Smooth muscle cell of trachea (primary cell): Measurements from ENCODE around the gene C16orf54. TPM values are rescaled to one million over a fixed set of nuclear protein-coding genes. Genes with fewer than 3 reads are reported as not detected.

Experiments used
- total RNA-seq: library from RNA; depleted of rRNA; stranded (reverse); fragments of >200 nt; gene quantifications from 2 replicates; pipeline ENCODE4 v1.2.1, GENCODE V29; 2014

The C16orf54 gene, protein sequence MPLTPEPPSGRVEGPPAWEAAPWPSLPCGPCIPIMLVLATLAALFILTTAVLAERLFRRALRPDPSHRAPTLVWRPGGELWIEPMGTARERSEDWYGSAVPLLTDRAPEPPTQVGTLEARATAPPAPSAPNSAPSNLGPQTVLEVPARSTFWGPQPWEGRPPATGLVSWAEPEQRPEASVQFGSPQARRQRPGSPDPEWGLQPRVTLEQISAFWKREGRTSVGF
- total RNA-seq: not detected in 2 replicates

DNA sequence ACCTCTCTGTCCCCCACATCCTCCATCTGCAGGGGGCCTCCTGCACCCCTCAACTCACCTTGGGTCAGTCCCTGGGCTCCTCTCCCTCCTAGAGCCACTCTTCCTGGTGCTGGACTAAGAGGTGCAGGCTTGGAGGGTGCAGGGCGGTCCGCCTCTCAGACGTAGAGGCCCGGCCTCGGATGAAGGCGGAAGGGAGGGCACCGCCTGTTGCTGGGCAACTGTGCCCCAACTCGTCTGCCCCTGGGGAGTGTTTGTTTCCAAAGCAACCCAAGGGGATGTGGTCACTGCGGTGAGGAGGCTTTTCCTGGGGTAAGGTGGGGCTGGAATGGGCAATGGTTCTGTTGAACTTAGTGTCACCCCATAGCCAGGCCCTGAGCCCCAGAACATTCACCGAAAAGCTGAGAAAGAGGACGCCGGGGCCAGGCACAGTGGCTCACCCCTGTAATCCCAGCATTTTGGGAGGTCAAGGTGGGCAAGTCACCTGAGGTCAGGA is at the start of gene C16orf54:
TSS of gene C16orf54 (minus strand) at position 138 of the 493 bp plus-strand sequence. CDS start 1,039 bp downstream, outside the sequence.

DNA sequence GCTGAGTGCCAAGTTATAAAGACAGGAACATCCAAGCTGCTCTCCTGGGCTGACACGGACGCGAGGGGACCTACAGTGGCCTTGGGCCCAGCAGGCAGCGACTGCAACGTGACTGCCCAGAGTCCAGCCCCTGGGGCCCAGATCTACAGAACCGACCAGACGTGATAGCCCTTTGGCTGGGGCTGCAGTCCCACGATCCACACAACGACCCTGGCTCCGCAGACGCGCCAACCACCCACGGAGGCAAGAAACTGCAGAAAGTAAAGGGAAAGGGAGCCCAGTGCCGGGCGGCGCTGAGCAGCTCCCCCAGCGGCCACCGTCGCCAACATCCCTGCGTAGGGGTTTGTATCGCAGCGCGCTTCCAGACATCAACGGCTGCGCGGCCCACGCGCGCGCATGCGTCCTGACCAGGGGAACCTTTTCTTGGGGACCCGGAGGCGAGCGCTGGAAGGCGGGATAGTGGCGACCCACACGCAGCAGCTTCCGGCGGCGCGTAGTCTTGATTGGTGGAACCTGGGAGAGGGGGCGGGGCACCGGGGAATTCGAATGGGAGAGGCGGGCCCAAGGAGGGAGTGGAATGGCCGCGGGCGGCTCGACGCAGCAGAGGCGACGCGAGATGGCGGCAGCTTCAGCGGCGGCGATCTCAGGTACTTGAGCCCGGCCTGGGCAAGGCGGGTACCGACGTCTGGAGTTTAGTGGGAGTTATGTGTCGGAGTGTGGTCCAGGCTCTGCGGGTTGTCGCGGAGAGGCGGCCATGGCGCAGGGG is 44.6 kb upstream of the C16orf54 start, which contains the start of gene KIF22:
TSS of gene KIF22 (plus strand) at position 569 of the 766 bp plus-strand sequence. CDS start at position 578, 9 bp downstream.

DNA sequence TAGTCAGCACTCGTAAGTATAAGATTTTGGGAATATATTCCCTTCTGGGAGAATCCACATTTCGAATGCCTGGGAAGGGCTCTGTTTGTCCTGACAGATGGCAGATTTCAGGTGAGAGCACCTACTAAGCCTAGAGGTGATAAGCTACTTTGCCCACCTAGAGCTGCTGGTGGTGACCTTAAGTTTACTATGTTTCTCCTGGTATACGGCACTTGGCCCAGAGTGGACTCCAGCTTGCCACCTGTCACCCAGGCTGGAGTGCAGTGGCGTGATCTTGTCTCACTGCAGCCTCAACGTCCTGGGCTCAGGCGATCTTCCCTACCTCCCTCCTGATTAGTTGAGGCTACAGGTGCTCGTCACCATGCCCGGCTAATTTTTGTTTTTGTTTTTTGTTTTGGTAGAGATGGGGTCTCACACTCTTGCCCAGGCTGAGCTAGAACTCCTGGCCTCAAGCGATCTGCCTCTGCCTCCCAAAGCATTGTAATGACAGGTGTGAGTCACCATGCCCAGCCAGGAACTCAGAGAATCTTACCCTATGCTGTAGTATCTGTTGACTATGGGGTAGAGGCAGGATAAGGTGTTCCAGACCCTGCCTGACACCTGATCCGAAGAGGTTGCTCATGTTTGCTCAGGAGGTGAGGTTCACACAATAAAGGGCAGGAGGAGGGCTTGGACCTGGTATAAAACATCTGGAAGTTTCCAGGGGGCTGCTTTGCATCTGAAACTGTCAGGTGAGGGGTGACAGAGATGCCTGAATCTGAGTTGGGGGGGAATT is 32.0 kb upstream of the C16orf54 start, which contains the start of gene ZG16:
TSS of gene ZG16 (plus strand) at position 681 of the 775 bp plus-strand sequence. CDS start 1,011 bp downstream, outside the sequence.

Other genes starting within 250 kb of the C16orf54 start
- gene NPIPB12, start 239.6 kb downstream of the C16orf54 start, total RNA-seq: 15.2 and 51.6 TPM in 2 replicates
- not detected in 2 replicates for gene SPN, start 82.7 kb downstream of the C16orf54 start, total RNA-seq
- 29.5 and 57.1 TPM in 2 replicates for gene QPRT, start 66.8 kb downstream of the C16orf54 start, total RNA-seq
- not detected in 2 replicates for gene ZG16, start 32.3 kb upstream of the C16orf54 start, total RNA-seq
- 7.3 and 78.8 TPM in 2 replicates for gene KIF22, start 44.8 kb upstream of the C16orf54 start, total RNA-seq
- gene MAZ, start 60.5 kb upstream of the C16orf54 start, total RNA-seq: 116 and 157 TPM in 2 replicates
- gene PRRT2, start 66.2 kb upstream of the C16orf54 start, total RNA-seq: 3.6 and 6.0 TPM in 2 replicates
- gene PAGR1, start 70.2 kb upstream of the C16orf54 start, total RNA-seq: 19.4 and 30.4 TPM in 2 replicates
- 684 and 723 TPM in 2 replicates for gene MVP, start 74.5 kb upstream of the C16orf54 start, total RNA-seq
- gene CDIPT, start 117.2 kb upstream of the C16orf54 start, total RNA-seq: 69.4 and 169 TPM in 2 replicates
- gene SEZ6L2, start 153.6 kb upstream of the C16orf54 start, total RNA-seq: 4.1 and 21.5 TPM in 2 replicates
- gene ASPHD1, start 154.5 kb upstream of the C16orf54 start, total RNA-seq: 6.5 and 7.7 TPM in 2 replicates
- gene KCTD13, start 180.2 kb upstream of the C16orf54 start, total RNA-seq: 9.9 and 12.5 TPM in 2 replicates
- gene TMEM219, start 216.1 kb upstream of the C16orf54 start, total RNA-seq: 76.5 and 105 TPM in 2 replicates
- gene TAOK2, start 227.9 kb upstream of the C16orf54 start, total RNA-seq: 59.2 and 87.8 TPM in 2 replicates
- gene HIRIP3, start 249.6 kb upstream of the C16orf54 start, total RNA-seq: 5.8 and 11.8 TPM in 2 replicates